GM19193 (cell line): ENCODE results near the gene OR56A5.

Experiments
- POLR2A ChIP-seq: IDR thresholded peaks from 4 replicates; pipeline ENCODE4 v1.6.1; 2011; ENCODE audit not compliant: insufficient read depth, insufficient read length; ENCODE audit errors: extremely low read depth

Gene OR56A5, protein sequence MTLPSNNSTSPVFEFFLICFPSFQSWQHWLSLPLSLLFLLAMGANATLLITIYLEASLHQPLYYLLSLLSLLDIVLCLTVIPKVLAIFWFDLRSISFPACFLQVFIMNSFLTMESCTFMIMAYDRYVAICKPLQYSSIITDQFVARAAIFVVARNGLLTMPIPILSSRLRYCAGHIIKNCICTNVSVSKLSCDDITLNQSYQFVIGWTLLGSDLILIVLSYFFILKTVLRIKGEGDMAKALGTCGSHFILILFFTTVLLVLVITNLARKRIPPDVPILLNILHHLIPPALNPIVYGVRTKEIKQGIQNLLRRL

DNA sequence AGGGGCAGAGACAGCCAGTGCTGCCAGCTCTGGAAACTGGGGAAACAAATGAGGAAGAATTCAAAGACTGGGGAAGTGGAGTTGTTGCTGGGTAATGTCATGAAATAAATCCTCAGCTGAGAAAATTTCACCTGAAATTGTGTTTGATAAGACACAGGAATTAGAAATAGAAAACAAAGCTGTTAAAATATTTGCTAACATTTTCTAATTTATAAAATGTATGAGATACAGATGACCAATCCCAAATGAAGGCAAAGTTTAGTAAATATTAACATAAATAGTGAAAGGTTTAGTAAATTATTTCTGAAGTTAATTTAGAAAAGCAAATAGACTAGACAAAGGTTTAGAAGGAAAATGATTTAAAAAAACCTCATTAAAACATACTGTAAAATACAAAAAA, at the start of gene OR56A5:
Gene OR56A5 (minus strand): TSS at position 101 of the 400 bp plus-strand sequence. CDS start 0 bp downstream, at position 101.
- no peak for TF ChIP-seq POLR2A

DNA sequence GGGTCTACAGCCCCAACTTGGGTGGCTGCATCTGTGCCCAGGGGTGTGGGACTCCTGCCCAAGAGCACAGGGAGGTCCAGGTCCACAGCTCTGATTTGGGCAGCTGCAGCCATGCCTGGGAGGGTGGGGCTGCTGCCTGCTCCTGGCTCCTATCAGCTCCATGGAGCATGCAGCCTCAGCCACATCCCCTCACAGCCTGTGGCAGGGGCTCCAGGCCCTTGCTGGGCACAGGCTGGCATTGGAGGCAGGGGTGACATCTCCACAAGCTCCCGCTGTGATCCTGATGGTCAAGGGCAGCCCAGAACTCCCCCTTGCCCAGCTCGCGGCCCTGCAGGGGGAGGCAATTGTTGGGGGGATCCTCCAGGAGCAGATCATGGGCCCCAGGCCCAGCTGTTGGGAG, 44.7 kb upstream of the OR56A5 start:
- TF ChIP-seq POLR2A: no peak

DNA sequence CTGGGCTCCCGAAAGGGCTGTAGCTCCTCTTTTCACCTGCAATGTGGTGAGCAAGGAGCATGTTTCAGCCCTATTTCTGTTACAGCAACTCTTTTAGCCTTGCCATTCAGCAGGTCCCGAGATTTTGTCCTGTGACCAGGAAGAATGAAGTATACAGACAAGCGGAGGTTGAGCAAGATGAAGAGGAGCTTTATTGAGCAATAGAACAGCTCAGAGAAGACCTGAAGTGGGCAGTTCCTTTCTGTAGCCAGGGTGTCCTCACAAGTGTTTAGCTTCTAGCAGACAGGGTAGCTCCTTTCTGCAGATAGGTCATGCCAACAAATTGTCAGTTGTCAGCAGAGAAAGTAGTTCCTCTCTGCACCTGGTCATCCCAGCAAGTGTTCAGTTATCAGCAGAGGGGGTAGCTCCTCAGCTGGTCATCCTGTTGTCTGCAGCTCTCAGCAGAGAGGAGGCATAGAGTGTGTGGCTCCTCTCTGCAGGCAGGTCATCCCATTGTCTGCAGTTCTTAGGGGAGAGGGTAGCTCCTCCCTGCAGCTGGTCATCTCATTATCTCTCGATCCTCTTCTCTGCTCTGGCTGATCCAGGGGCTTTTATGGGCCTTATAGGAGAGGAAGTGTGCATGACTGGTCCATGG, 43.9 kb upstream of the OR56A5 start:
- TF ChIP-seq POLR2A: no peak

DNA sequence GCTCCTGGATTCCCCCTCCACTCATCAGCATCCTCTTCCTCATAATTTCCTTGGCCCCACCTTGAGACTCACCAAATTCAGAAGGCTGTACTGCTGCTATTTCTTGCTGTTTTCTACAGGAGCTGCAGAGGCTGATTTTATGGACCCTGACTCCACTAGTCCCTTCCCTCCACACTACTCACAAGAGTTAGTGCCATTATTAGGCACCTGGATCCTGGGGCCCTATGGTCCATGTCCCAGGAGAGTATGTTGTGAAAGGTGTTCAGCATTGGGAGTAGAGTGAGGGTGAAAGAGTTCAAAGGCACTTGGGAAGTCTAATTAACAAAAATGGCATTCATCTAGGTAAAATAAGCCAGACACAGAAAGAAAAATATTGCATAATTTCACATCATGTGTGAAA, 38.6 kb upstream of the OR56A5 start, which contains the start of gene OR56A4:
Gene OR56A4 (minus strand): TSS at position 101 of the 400 bp plus-strand sequence. CDS start 3,954 bp downstream, outside the sequence.
- no peak for TF ChIP-seq POLR2A

DNA sequence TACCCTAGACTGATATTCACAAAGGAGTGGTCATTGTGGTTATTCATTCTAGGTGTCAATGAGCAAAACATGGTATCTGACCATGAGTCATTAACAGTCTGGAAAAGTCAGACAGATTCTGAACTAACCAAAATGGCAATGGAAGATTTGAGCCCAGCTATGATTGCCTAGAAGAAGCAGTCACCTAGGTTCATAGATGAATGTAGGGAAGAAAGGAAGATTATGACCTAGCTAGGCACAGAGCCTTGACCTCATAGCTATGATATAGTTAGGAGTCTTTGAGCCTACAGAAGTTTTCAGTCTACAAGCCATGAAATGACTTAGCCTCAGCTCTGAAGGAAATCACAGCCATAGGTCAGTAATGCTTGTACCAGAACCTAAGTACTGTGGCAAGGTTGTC, 38.1 kb upstream of the OR56A5 start:
- TF ChIP-seq POLR2A: no peak

DNA sequence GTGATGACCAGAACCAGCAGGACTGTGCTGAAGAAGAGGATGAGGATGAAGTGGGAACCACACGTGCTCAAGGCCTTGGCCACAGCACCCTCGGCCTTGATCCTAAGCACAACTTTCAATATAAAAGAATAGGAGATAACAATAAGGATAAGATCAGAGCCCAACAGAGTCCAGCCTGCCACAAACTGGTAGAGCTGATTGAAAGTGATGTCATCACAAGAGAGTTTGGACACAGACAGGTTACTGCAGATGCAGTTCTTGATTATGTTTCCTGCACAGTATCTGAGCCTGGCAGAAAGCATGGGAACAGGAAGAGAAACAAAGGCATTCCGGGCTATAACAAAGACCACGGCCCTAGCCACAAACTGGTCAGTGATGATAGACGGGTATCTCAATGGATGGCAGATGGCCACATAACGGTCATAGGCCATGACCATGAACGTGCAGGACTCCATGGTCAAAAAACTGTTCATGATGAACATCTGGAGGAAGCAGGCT, 34.0 kb upstream of the OR56A5 start:
- no peak for TF ChIP-seq POLR2A

DNA sequence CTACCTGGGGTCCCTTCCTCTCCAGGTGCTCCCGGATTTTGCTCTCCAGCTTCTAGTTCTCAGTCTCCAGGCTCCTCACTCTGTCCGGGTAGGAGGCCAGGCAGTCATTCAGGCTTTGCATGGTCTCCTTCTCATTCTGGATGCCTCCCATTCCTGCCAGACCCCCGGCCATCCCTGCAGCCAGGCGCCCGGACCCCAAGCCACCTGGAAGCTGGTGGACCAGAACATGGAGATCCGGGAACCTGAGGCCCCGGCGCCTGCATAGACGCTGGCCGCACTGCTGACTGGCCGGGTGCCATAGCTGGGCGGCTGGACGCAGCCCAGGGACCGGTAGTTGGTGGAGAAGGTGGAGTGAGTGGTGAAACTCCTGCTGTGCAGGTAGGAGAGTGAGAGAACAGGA, 26.5 kb upstream of the OR56A5 start:
- TF ChIP-seq POLR2A: no peak

DNA sequence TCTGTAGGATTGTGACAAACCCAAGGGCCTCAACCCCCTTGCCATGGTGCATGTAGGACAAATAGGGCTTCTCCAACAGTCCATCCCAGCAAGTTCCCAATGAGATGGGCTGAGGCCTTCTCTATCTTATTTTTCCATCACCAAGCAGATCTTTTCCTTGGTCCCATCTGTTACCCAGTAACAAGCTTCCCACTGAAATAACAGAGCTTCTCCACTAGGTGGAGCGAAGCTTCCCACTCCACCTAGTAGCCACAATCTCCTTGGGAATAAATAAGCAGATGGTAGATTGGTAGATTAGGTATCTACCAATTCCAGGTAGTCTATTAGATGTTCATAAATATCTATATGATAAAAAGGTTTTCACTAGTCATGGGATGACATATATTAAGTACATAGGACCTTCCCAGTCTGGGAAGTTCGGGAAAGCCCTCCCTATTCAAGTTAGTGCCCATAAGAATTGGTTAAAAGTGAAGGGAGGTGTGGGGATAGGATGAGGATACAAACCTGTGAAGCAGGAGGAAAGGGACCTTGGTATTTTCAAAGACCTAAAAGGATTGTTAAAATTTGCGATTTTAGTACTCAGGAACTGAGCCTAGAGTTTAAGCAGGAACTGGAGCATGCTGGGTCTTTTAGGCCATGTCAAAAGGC, 24.4 kb upstream of the OR56A5 start:
- TF ChIP-seq POLR2A: no peak

DNA sequence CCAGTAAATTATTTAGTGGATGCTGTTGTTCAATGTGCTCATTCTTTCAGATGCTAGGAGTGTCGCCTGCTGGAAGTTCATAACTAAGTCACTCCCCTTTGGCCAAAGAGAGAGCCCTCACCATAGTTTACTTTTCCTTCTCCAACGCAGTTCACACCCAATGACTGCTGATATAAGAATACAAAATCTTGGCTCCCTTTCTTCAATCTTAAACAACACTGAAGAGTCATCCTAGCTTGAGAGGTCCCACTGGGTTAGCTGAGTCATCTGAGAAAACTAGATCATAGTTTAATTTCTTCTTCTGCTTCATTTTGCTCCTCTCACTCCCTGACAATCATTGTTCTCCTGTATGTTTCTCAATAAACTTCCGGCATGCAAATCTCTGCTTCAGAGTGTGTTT, 23.9 kb upstream of the OR56A5 start:
- no peak for TF ChIP-seq POLR2A

DNA sequence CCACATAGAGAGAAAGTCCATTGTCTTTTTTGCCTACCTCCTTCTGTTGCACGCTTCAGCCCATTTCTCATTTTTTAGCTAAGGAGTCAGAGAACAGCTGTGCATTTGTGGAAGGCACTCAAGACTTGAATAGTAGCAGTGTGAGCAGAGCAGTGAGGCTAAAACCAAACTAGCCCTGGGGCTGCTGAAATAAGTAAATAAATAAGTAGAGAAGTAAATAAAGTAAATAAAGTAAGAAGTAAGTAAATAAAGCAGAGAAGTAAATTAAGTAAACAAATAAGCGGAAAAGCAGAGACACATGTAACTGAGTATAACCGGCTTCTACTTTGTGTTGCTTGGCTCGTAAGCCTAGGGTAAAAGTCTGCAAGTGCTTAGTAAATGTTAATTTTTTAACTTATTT, 20.9 kb upstream of the OR56A5 start:
- TF ChIP-seq POLR2A: no peak

DNA sequence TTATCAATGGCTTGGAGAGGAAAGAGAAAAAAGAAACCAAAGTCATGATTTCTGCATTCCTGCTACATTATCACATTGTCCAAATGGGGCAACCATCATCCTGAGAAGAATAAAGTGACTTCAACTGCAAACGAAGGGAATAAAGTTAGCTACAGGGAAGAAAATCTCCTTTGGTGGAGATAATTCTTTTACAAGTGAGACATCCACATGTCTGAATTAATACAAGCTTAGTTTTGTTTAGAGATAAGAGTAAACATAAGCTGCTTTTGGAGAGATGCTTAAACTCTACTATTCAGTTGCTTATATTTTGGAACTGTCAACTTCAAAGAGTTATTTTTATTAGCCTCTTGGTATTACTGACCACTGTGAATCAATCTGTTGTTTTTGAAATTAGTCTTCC, 18.6 kb upstream of the OR56A5 start, which contains the start of gene OR52L1:
Gene OR52L1 (minus strand): TSS at position 101 of the 400 bp plus-strand sequence. CDS start 55 bp downstream, at position 46.
- TF ChIP-seq POLR2A: no peak

DNA sequence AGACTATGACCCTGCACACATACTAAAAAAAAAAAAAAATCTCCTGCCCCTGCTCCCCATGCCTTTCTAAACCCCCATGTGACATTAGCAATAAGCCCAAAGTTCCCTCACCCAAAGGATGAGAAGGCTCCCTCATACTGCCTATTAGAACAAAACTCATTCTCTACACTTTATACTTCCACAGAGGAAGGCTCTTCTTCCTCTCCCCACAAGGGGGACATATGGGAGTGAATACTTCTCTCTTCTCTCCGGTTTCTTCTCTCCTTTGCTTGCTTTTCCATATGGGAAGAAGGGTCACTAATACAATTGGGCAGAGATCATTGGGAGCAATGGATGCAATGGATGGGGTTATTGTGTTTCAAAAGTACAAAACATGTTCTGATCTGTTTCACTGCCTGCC, 15.1 kb upstream of the OR56A5 start:
- TF ChIP-seq POLR2A: no peak

DNA sequence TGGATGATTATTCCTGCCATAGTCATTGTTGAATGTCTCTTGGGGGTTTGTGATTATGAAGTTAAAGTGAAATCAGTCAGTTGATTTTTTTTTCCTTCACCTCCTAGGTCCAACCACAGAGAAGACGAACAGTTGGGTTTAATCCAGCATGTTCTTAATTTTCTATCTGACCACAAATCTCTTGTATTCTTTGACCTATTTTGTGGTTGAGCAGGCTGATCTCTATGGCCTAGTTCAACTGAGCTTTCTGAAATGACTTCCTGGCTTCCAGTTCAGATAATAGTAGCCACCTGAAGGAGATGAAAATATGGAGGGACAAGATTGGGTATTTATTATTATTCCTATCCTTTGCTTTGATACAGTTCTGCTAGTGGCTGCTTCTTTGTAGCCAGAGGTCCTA, 5.2 kb upstream of the OR56A5 start:
- no peak for TF ChIP-seq POLR2A

DNA sequence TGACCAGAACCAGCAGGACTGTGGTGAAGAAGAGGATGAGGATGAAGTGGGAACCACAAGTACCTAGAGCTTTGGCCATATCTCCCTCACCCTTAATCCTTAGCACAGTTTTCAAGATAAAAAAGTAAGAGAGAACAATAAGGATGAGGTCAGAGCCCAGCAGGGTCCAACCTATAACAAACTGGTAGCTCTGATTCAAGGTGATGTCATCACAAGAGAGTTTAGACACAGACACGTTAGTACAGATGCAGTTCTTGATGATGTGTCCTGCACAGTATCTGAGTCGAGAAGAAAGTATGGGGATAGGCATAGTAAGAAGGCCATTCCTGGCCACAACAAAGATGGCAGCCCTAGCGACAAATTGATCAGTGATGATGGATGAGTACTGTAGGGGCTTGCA, 586 bp downstream of the OR56A5 start:
- no peak for TF ChIP-seq POLR2A

DNA sequence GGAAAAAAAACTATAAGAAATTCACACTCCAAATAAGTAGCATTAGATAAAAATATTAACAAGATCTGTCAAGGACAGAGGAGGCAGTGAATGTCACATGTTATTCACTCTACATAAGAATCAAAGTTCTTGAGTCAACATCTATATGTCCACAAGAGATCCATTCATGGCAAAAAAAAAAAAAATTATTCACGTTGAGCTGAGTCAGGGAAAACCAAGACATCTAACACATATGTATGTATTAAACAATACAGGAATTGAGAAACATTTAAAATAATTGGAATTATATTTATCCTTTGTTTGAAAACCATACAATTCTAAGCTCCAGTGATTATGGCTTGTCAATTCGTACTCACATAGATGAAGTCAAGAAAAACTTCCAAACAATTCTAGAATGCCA, 1.3 kb downstream of the OR56A5 start:
- no peak for TF ChIP-seq POLR2A
